Measurements from ENCODE around the gene STYXL1.

DNA sequence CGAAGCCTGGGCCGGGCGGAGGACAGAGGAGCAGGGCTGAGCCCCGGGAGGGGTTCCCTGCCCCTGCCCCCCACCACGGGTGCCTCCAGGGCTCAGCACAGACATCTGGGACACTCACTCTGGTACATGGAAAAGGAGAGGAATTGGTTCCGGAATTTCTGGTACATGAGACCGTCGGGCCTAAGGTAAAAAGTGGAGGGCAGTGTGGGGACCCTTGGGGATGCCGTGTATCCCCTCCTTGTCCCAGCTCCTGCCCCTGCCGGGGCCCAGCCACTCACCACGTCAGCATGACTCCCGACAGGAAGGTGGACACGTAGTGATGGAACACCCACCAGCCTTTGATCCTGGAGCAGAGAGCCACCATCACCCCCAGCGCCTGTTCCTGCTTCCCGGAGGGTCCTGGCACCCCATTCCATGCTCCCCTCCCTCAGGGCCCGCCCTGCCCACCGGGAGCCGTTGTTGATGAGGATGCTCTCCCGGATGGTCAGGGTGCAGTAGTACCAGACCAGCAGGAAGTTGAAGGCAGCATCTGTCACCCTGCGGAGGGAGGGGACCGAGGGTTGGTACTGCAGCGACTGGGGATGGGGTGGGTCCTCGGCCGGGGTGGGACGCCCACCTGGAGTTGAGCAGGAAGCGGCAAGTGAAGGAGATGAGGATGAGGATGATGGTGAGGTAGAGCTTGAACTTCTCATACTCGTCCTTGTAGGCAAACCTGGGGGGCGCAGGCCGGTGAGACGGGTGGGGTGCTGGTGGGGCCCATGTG lies 59.8 kb downstream of the STYXL1 start:
- TF ChIP-seq CTCF (IDR thresholded peaks at IDR 0.05; ENCODE audit: low read depth, low read length, poor library complexity, severe bottlenecking) (no peak), EZH2phosphoT487 (IDR thresholded peaks at IDR 0.05; ENCODE audit: borderline replicate concordance, low read length) (no peak)
